Effector CD4-positive, alpha-beta T cell (primary cell): ENCODE data around the gene NBEAL1.
"Not testable (repeated sequence)": the region's sequence is repeated elsewhere in the genome, so short reads cannot be mapped to it uniquely, and the experiment has no call there.

Experiments used
- DNase-seq: peaks from one replicate; pipeline ENCODE4 v3.0.0-alpha.2; 2020

The NBEAL1 gene

DNA sequence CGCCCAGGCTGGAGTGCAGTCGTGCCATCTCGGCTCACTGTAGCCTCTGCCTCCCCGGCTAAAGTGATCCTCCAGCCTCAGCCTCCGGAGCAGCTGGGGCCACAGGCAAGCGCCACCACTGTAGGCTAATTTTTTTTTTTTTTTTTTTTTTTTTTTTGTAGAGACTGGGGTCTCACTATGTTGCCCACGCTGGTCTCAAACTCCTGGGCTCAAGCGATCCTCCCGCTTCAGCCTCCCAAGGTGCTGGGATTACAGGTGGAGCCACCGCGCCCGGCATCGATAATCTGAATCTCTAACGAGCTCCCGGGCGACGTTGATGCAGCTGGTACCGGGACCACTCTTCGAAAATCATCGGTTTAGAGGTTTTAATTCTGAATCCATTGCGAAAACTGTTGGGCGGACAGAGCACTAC, 223.6 kb downstream of the NBEAL1 start:
- no peak for DNase-seq

DNA sequence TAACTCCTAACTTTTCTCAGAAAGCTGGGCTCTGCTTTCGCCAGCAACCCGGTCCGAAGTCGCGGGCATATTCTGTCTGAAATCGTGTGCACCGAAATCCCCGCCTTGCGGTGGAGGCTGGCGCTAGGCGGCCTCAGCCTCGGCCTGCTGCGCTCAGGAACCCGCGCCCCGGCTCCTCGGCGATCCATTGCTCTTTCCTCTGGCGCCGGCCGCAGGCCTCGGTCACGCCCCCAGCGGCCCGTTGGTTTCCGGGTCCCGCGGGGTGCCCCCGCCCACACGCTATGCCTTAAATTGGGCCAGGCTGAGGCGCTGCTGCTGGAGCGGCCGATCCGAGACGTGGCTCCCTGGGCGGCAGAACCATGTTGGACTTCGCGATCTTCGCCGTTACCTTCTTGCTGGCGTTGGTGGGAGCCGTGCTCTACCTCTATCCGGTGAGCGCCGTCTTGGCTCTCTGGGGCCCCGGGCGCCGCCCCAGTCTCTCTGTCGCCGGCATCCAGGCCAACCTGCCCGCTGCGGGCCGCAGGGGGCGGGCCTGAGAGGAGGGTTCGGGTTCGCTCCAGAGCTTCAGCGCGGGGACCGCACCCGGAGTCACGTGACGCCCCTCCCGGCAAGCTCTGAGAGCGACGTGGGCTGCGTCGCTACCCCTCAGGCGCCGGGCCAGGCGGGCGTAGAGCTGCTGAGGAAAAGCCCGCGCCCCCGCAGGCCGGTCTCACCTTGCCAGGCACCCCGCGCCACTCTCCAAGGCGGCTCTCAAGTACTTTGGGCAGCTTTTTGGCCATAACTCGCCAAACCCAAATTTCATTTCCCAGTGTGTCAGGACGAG, 224.2 kb downstream of the NBEAL1 start, which contains the start of gene CYP20A1:
CYP20A1 (plus strand) TSS at position 315 of the 823 bp plus-strand sequence; CDS start at position 360, 45 bp downstream.
- DNase-seq = peak; percentile 94

DNA sequence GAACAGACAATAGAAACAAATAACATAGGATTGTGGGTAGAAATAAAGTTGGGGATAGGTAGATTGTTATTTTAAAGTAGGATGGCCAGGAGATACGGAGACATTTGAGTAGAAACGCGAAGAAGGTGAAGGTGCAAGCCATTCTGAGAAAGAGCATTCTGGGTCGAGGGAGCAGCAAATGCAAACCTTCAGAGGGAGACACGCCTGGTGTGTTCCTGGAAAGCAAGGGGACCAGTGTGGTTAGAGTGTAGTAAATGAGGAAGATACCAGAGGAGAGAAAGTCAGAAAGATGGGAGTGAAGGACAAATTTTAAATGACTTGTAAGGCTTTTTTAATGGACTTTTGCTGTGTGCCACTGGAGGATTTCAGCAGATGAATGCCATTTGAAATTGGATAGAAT, 225.8 kb downstream of the NBEAL1 start:
- no peak for DNase-seq

DNA sequence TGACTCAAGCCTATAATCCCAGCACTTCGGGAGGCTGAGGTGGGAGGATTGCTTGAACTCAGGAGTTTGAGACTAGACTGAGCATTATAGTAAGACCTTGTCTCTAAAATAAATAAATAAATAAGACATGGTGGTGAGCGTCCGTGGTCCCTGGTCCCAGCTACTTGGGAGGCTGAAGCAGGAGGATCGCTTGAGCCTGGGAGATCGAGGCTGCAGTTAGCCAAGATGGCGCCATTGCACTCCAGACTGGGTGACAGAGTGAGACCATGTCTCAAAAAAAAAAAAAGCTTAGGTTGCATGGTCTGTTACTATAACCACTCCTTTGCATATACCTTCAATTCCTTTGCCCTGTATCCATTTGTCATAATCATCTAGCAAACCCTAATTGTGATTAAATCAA, 227.8 kb downstream of the NBEAL1 start:
- DNase-seq = no peak

DNA sequence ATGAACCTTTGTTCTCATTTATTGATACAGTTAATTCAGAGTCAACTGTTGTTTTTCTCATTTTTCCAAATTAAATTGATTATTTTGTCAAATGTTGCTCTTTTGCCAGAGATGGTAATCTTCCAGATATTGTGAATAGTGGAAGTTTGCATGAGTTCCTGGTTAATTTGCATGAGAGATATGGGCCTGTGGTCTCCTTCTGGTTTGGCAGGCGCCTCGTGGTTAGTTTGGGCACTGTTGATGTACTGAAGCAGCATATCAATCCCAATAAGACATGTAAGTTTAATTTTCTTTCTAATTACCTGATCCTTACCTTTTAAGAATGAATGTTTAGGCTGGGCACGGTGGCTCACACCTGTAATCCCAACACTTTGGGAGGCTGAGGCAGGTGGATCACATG, 232.0 kb downstream of the NBEAL1 start:
- DNase-seq = no peak

DNA sequence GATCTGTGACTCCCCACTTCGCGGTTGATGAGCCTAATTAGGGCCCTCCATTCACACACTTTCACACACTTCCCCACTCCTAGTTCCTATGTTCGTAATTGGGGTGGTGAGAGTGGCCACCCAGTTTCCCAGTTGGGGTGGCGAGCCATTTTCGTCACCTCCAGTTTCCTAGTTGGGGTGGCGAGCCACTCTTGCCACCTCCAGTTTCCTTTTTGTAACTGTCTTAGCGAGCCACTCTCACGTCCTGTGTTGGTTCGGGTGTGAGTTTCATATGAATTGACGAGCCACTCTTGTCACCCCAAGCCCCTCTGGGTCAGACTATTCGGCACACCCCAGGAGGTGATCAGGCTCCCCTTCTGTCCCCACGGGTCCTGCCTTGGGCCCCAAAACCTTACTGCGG, 238.1 kb downstream of the NBEAL1 start:
- no peak for DNase-seq

DNA sequence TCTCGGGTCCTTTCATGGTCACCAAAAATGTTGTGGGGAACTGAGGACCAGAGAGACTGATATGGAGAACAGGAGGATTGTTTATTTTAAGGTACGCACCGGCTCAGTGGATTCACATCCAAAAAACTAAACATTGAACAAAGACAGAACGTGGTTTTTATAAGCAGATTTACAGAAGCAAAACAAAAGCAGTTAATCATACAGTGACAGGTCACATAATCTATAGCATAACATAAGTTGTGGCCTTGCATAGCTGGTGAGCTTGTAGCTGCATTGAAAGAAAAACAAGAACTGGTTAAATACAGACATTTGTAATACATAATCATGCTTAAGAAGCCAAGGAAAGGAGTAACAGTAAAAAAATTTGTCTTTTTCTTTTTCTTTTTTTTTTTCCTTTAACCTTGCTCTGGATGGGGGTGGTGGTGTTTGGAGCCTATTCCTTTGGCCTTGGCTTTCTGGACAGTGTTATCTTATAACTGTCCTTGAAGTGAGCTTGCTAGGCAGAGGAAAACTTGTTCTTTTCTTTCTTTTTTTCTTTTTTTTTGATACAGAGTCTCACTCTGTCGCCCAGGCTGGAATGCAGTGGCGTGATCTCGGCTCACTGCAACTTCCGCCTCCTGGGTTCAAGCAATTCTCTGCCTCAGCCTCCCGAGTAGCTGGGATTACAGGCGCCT, 238.9 kb downstream of the NBEAL1 start:
- not testable (repeated sequence) for DNase-seq

DNA sequence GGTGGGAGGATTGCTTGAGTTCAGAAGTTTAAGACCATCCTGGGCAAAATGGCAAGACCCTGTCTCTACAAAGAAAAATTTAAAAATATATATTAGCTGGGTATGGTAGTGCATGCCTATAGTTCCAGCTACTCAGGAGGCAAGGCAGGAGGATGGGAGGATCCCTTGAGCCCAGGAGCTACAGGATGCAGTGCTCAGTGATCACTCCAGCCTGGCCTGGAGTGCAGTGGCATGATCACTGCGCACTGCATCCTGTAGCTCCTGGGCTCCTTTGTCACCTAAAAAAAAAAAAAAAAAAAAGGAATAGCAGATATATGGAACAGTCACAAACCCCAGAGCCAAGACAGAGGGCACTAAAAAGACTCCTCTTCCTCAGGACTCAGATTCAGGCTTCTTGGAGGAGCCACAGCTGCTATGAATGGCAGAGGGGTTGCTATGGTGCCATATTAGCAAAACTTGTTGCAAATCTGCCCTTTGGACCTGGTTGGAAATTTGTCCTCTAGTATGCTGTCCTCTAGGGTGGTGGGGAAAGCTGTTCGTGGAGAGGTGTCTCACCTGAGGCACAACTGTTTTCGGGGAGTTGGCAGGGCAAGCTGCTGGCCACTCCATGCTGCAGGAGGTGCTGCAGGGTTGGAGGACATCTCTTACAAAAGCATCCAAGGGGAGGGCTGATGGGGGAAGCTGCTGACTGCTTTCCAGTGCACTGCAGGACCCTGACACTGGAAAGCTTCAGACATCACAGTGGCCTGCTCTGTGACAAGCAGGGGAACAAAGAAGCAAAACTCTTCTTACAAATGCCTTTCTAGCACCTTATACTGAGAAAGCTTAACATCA, 246.9 kb downstream of the NBEAL1 start:
- no peak for DNase-seq
